ENCODE measurements around the gene ASB18.

- TF ChIP-seq GATA3 (IDR thresholded peaks at IDR 0.05; ENCODE audit: low read depth, low read length), result no peak
- no peak for TF ChIP-seq GATA2 (IDR thresholded peaks at IDR 0.05; ENCODE audit: low read depth, low read length)
These were observed 56.7 kb downstream of the ASB18 start for GRCh38 chr2:236207472-236207871.

Measured in SH-SY5Y (cell line).